Measurements from ENCODE around the gene CIDEA. TPM values are rescaled to one million over a fixed set of nuclear protein-coding genes. Genes with fewer than 3 reads are reported as not detected.

Gene CIDEA
- total and polyA plus RNA-seq, 2 experiments from 2014 or later, result not detected

DNA sequence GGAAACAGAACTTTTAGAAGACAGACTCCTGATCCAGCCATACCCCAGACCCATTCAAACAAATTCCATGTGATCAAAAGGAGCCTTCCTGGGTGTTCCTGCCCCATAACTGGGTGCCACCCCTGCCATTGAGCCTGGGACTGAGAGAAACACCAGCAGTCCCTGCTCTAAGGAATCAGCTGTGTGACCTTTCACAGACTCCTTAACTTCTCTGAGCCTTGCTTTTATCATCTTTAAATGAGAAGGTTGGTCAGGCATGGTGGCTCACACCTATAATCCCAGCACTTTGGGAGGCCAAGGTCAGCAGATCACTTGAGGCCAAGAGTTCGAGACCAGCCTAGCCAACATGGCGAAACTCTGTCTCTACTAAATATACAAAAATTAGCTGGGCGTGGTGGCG, 20.6 kb downstream of the CIDEA start:
- Histone ChIP-seq H3K9me3 (ENCODE audit: low read depth) (no peaks in the 10 kb centered on the region), H3K27ac (no peak overlapping the region), H3K4me3 (no peak overlapping the region), H3K4me1 (ENCODE audit: low read depth) (peaks cover 19% of the 10 kb centered on the region), H3K27me3 (no peaks in the 10 kb centered on the region), H3K36me3 (no peaks in the 10 kb centered on the region)
- TF ChIP-seq, protein P1, sequence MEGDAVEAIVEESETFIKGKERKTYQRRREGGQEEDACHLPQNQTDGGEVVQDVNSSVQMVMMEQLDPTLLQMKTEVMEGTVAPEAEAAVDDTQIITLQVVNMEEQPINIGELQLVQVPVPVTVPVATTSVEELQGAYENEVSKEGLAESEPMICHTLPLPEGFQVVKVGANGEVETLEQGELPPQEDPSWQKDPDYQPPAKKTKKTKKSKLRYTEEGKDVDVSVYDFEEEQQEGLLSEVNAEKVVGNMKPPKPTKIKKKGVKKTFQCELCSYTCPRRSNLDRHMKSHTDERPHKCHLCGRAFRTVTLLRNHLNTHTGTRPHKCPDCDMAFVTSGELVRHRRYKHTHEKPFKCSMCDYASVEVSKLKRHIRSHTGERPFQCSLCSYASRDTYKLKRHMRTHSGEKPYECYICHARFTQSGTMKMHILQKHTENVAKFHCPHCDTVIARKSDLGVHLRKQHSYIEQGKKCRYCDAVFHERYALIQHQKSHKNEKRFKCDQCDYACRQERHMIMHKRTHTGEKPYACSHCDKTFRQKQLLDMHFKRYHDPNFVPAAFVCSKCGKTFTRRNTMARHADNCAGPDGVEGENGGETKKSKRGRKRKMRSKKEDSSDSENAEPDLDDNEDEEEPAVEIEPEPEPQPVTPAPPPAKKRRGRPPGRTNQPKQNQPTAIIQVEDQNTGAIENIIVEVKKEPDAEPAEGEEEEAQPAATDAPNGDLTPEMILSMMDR (IDR thresholded peaks at IDR 0.05; ENCODE audit: low read depth, low read length), result no peak
- no peak for DNase-seq (ENCODE audit: low read depth in 1 of 2, low spot score in 1 of 2)

DNA sequence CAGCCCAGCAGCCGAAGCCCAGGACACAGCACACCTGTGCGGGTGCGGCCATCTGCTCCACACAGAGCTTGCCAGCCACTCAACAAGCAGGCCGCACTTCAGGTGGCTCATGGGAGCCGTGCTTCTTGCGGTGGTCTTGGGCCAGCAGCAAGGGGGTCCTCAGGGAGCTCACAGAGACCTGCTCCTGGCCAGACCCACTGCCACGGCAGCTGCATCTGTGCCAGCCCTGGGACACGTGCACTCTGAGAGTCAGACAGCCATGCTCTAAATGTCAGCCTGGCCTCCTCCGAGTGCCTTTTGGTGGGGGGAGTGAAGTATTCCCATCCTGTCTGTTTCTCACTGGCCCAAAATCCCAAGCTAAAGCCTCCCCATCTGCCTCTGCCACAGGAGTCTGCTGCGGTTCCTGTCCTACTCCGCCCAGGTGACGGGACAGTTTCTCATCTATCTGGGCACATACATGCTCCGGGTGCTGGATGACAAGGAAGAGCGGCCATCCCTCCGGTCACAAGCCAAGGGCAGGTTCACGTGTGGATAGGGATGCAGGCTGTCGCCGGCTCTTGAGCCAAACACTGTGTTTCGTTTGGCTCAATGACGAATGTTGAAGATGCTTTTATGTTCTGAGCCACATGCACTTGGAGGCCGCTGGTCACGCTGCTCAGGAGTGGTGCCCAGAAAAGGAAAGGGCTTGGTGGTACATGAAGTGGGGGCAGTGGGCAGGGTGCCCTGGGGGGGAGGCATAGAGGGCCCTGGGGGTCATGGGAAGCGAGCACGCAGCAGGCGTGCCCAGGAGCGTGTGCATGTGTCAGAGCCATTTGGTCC, 22.8 kb downstream of the CIDEA start:
- TF ChIP-seq, protein P1 (IDR thresholded peaks at IDR 0.05; ENCODE audit: low read depth, low read length), result no peak
- no peaks in the 10 kb centered on the region for H3K27me3 ChIP-seq
- H3K36me3 ChIP-seq, result no peaks in the 10 kb centered on the region
- H3K4me1 ChIP-seq (ENCODE audit: low read depth), result peaks cover 31% of the 10 kb centered on the region
- H3K4me3 ChIP-seq, result no peak overlapping the region
- H3K27ac ChIP-seq, result peak overlapping the region; percentile 100
- no peak for DNase-seq (ENCODE audit: low read depth in 1 of 2, low spot score in 1 of 2)
- no peaks in the 10 kb centered on the region for H3K9me3 ChIP-seq (ENCODE audit: low read depth)

DNA sequence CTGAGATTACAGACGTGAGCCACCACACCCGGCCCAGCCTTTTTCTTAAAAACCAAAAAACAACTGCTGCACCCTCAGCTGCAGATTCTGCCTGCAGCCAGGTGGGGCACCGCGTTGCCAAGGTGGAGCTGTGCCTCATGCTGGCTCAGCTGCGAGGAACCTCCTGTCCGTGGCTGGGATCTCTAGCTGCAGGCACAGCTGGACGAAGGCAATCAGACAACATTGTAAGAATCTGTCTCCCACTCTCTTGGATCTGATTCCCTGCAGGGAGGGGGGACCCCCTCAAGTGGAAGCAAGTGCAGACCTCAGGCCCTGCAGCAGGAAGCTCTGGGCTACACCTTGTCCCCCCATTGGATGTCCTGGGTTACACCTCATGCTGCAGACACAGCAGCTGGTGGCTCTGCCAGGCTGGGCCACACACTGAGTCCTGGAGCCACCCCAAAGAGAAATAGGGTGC, 24.1 kb downstream of the CIDEA start:
- TF ChIP-seq, protein P1 (IDR thresholded peaks at IDR 0.05; ENCODE audit: low read depth, low read length), result peak; percentile 7
- no peaks in the 10 kb centered on the region for H3K9me3 ChIP-seq (ENCODE audit: low read depth)
- peaks cover 33% of the 10 kb centered on the region for H3K4me1 ChIP-seq (ENCODE audit: low read depth)
- DNase-seq (ENCODE audit: low read depth in 1 of 2, low spot score in 1 of 2), result peak in 1 of 2 donors; percentile 29
- peak overlapping the region; percentile 100 for H3K27ac ChIP-seq
- peak overlapping the region; percentile 9 for H3K4me3 ChIP-seq
- H3K36me3 ChIP-seq, result no peaks in the 10 kb centered on the region
- no peaks in the 10 kb centered on the region for H3K27me3 ChIP-seq

DNA sequence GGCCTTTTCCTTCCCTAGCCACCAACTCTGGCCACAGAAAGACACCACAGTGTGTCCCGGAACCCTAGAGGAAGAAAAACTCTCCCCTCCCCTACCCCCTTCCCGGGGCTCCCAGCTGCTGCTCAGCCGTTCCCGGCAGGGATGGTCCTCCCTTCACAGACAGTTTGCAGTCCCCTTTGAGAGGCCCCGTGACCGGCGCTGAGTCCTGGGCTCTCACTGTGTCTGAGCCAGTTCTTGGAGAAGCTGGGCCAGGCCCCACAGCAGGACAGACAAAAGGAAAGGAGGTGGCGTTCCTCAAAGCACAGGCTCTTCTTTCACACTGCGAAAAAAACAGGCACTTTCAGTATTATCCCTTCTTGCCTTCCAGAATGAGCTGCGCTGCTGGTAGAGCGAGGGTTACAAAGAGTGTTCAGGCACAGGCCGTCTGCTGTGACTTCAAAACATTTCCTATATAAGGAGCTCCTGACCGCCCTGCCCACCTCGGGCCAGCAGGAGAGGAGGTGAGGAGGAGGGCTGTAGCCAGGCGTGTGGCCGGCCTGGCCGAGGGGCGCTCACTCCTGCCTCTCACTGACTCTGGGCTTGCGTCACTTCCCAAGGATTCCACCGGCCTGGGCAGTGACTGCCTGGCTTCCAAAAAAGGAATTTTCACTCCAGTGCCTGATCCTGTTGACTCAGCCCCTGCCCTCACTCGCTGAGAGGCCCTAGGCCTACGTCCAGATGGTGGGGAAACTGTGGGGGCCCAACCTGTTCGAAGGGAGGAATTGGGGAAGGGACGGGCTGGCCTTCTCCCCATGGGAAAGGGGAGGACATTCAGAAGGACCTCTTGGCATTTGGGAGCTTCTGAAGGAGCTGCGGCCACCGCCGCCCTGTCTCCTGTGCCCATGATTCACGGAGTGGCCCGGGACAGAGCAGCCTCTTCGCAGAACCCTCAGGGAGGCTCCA, 24.9 kb downstream of the CIDEA start:
- Histone ChIP-seq H3K9me3 (ENCODE audit: low read depth) (no peaks in the 10 kb centered on the region), H3K27ac (peak overlapping the region; percentile 100), H3K27me3 (no peaks in the 10 kb centered on the region), H3K4me3 (peak overlapping the region; percentile 9), H3K4me1 (ENCODE audit: low read depth) (peaks cover 34% of the 10 kb centered on the region), H3K36me3 (no peaks in the 10 kb centered on the region)
- peak; percentile 98 to 99 for DNase-seq (ENCODE audit: low read depth in 1 of 2, low spot score in 1 of 2)
- TF ChIP-seq, protein P1 (IDR thresholded peaks at IDR 0.05; ENCODE audit: low read depth, low read length), result peak; percentile 16

DNA sequence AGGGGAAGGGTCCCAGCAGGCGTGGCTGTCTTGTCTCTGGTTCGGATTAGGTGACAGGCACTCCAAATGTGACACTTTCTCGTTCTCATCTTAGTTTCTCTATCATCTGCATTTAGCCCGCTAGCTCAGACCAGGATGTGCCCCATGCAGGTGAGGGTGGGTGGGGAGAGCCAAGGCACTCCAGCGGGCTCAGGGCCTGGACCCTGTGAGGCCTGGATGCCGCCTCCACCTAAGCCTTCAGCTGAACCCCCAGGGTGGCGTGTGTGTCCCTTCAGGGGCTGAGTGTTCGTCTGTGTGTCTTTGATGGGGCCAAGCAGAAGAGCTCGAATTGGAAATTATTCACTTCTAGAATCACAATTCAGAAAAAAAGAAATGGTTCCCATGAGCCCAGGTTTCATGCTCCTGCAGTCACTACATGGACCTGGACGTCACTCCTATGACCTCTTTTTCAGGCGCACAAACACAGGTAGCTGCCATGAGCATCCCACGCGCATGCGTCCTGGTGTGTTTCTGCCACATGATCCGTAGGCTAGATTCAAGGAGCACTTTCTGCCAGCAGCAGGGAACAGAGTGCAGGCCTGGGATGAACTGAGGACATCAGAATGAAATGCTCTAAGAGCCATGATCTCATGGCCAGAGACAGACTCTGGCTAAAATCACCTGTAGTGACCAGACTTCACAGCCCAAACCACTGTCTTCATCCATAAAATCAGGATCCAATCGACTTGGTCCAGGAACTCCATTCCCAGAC, 25.8 kb downstream of the CIDEA start:
- TF ChIP-seq, protein P1 (IDR thresholded peaks at IDR 0.05; ENCODE audit: low read depth, low read length), result no peak
- Histone ChIP-seq H3K4me1 (ENCODE audit: low read depth) (peaks cover 38% of the 10 kb centered on the region), H3K9me3 (ENCODE audit: low read depth) (no peaks in the 10 kb centered on the region), H3K27me3 (no peaks in the 10 kb centered on the region), H3K27ac (peak overlapping the region; percentile 100), H3K4me3 (no peak overlapping the region), H3K36me3 (no peaks in the 10 kb centered on the region)
- DNase-seq (ENCODE audit: low read depth in 1 of 2, low spot score in 1 of 2), result no peak

Data from cardiac muscle cell (in vitro differentiated cells and primary cell).